Right renal cortex interstitium (tissue), 3 donors: ENCODE results near the gene RABGAP1L. TPM values are rescaled to one million over a fixed set of nuclear protein-coding genes. Genes with fewer than 3 reads are reported as not detected.
"Not testable (repeated sequence)": the region's sequence is repeated elsewhere in the genome, so short reads cannot be mapped to it uniquely, and the experiment has no call there.

Source experiments
- DNase-seq, 3 donors: peaks; one replicate each; pipeline ENCODE4 v3.0.0-alpha.2; 2013; ENCODE audit warnings: low read depth in 3 of 3, low spot score in 2 of 3
- polyA plus RNA-seq, 3 donors: library from polyadenylated mRNA; unstranded; fragments of 120-200 nt; gene quantifications; one replicate each; pipeline ENCODE4 v1.2.1, GENCODE V29; 2013; ENCODE audit not compliant: insufficient read length in 3 of 3

Gene RABGAP1L
- polyA plus RNA-seq, 3 donors = 26.6 to 29.5 (median 29.4) TPM

DNA sequence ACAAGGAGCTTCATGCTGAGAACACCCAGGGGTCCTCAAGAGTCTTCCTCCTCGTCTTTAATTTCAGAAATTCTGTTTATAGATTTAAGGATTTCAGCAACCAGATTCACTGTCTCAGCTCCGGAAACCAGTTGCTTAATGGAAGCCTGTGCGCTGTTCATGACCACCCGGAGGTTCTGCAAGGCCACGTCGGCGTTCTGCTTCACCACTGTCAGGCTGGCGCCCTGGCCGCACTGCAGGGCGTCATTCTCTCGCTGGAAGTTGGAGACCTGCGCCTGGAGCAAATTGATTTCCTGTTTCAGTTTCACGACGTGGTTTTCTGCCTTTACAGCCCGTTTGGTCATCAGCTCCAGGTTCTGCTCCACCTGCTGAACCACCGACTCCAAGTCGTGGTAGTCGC, 885.3 kb downstream of the RABGAP1L start:
- DNase-seq = not testable (repeated sequence)

Other genes starting within 250 kb of the RABGAP1L start
- under 1 TPM; 0.35 to 0.80 (median 0.52) TPM for gene SERPINC1, start 242.2 kb upstream of the RABGAP1L start, polyA plus RNA-seq
- 10 to 100 TPM; 11.9 to 13.3 (median 13.1) TPM for gene RC3H1, start 137.2 kb upstream of the RABGAP1L start, polyA plus RNA-seq